ENCODE measurements around the gene GPC3.

DNA sequence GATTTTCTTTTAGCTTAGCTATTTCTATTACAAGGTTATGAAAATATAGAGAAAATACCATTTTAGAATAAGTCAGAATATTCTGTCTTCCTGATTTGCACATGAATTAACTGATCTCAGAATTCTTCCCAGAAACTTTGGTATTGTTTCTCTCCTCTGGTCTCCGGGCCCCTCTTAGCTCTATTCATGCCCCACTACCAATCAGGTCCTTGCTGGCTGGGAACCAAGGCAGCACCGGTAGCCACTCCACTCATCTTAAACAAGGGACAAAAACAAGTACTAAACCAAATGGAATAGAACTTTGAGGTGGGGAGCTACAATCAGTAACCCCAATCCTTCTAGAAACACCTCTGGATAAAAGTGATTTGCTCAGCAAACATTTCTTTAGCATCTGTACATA lies 64.3 kb downstream of the GPC3 start:
- TF ChIP-seq, protein P1, sequence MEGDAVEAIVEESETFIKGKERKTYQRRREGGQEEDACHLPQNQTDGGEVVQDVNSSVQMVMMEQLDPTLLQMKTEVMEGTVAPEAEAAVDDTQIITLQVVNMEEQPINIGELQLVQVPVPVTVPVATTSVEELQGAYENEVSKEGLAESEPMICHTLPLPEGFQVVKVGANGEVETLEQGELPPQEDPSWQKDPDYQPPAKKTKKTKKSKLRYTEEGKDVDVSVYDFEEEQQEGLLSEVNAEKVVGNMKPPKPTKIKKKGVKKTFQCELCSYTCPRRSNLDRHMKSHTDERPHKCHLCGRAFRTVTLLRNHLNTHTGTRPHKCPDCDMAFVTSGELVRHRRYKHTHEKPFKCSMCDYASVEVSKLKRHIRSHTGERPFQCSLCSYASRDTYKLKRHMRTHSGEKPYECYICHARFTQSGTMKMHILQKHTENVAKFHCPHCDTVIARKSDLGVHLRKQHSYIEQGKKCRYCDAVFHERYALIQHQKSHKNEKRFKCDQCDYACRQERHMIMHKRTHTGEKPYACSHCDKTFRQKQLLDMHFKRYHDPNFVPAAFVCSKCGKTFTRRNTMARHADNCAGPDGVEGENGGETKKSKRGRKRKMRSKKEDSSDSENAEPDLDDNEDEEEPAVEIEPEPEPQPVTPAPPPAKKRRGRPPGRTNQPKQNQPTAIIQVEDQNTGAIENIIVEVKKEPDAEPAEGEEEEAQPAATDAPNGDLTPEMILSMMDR (IDR thresholded peaks at IDR 0.05), result no peak
- TF ChIP-seq POLR2A (IDR thresholded peaks at IDR 0.05; ENCODE audit: low read depth) (no peak), POLR2AphosphoS5 (IDR thresholded peaks at IDR 0.05) (no peak)

Data from esophagus muscularis mucosa (tissue), 3 donors.